Breast epithelium (tissue), 4 donors: ENCODE data around the gene DCK. TPM values are rescaled to one million over a fixed set of nuclear protein-coding genes. Genes with fewer than 3 reads are reported as not detected.

ENCODE experiments used
- DNase-seq, 2 donors: peaks; one replicate each; pipeline ENCODE4 v3.0.0-alpha.2; 2019; ENCODE audit warnings: low spot score in 2 of 2
- H3K27ac ChIP-seq, 2 donors: fragments of 200-600 bp; sonication (generic) in 1 of 2; one replicate each; pipeline ENCODE4 v1.5.1; 2016 to 2019; ENCODE audit warnings: mild to moderate bottlenecking in 1 of 2
- H3K27me3 ChIP-seq, 2 donors: fragments of 200-600 bp; sonication (generic) in 1 of 2; one replicate each; pipeline versions ENCODE4 v1.5.1 to v1.6.0; 2017 to 2019; ENCODE audit warnings: control low read depth in 1 of 2, mild to moderate bottlenecking in 1 of 2
- H3K36me3 ChIP-seq: fragments of 200-600 bp; one replicate; pipeline ENCODE4 v1.5.1; 2019
- H3K4me1 ChIP-seq, 2 donors: fragments of 200-600 bp; sonication (generic); one replicate each; pipeline ENCODE4 v1.5.1; 2016 to 2019; ENCODE audit warnings: control low read depth in 1 of 2
- H3K4me3 ChIP-seq, 3 donors: fragments of 200-600 bp; sonication (generic); 1 replicate in 2 of 3; 2 replicates in 1 of 3; pipeline ENCODE4 v1.5.1; 2016 to 2019; ENCODE audit warnings: mild to moderate bottlenecking in 3 of 3, moderate library complexity in 2 of 3
- H3K9me3 ChIP-seq, 2 donors: fragments of 200-600 bp; sonication (generic) in 1 of 2; one replicate each; pipeline ENCODE4 v1.5.1; 2016 to 2019; ENCODE audit warnings: control low read depth in 1 of 2
- POLR2A ChIP-seq: fragments of 450-650 bp; IDR thresholded peaks from one replicate; pipeline ENCODE4 v1.6.1; 2016; ENCODE audit warnings: antibody characterized with exemption, mild to moderate bottlenecking, moderate library complexity
- POLR2AphosphoS5 ChIP-seq, 3 donors: sonication (generic); formaldehyde crosslinking; IDR thresholded peaks; one replicate each; pipeline ENCODE4 v1.6.1; 2017; ENCODE audit warnings: antibody characterized with exemption in 3 of 3
- intact Hi-C: fragments of 100-400 bp; cut with DNase I; formaldehyde crosslinking; loops from one replicate; pipeline ENCODE4 v1.15.1; 2023; ENCODE audit warnings: low total_unique reads
- total RNA-seq, 3 donors: library from RNA; depleted of rRNA; stranded (reverse); fragments of >200 nt; gene quantifications; one replicate each; pipeline ENCODE4 v1.1.0, GENCODE V29; 2016
- TF ChIP-seq, protein P1 (sequence below), 3 donors: fragments of 450-650 bp; IDR thresholded peaks; one replicate each; pipeline ENCODE4 v1.5.1; 2016 to 2017; ENCODE audit warnings: antibody characterized with exemption in 3 of 3, mild to moderate bottlenecking in 3 of 3, moderate library complexity in 3 of 3

DCK gene
- total RNA-seq, 3 donors from 2014 or later, result 11.8 to 23.0 (median 17.4) TPM

DNA sequence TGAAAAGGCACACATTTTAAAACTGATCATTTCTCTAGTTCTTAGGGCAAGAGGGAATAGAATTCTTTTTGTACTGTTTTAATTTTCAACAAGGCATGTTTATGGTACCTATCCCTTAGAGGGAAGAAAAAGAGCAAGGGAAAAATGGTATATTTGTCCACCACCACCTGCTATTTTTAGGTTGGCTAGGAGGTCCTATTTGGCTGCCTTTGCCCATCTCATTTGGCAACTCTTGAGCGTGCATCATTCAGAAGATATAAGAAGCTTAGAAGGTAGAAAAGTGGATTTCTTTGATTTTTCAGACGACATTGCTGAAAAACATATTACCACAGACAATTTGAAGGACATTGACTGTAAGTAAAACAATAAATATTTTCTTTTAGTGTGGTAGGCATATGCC lies 69.0 kb downstream of the DCK start:
- intact Hi-C loops, result no loop called here
- Histone ChIP-seq H3K27ac (no peak overlapping the region), H3K4me1 (no peaks in the 10 kb centered on the region), H3K9me3 (no peaks in the 10 kb centered on the region), H3K4me3 (no peak overlapping the region), H3K36me3 (no peaks in the 10 kb centered on the region), H3K27me3 (no peaks in the 10 kb centered on the region)
- DNase-seq, result no peak
- TF ChIP-seq POLR2AphosphoS5 (IDR thresholded peaks at IDR 0.05), result no peak
- TF ChIP-seq, protein P1, sequence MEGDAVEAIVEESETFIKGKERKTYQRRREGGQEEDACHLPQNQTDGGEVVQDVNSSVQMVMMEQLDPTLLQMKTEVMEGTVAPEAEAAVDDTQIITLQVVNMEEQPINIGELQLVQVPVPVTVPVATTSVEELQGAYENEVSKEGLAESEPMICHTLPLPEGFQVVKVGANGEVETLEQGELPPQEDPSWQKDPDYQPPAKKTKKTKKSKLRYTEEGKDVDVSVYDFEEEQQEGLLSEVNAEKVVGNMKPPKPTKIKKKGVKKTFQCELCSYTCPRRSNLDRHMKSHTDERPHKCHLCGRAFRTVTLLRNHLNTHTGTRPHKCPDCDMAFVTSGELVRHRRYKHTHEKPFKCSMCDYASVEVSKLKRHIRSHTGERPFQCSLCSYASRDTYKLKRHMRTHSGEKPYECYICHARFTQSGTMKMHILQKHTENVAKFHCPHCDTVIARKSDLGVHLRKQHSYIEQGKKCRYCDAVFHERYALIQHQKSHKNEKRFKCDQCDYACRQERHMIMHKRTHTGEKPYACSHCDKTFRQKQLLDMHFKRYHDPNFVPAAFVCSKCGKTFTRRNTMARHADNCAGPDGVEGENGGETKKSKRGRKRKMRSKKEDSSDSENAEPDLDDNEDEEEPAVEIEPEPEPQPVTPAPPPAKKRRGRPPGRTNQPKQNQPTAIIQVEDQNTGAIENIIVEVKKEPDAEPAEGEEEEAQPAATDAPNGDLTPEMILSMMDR (IDR thresholded peaks at IDR 0.05), result no peak
- no peak for TF ChIP-seq POLR2A

DNA sequence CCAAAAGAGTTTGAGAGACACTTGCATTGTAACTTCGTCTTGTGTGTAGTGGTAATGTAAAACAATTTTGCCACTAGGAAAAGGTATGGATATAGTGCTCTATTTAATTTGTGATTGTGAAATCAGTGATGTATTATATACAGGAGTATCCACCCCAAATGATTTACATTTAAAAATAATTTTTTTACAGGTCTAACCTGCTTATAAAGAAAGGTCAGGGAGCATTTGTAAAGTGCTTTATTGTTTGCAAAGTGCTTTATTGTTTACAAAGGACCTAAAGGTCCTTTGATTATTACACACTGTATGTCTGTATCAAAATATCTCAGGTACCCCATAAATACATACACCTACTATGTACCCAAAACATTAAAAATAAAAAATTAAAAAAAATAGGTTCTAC lies 70.3 kb downstream of the DCK start:
- TF ChIP-seq POLR2A (no peak), POLR2AphosphoS5 (IDR thresholded peaks at IDR 0.05) (no peak)
- TF ChIP-seq, protein P1 (IDR thresholded peaks at IDR 0.05), result no peak
- Histone ChIP-seq H3K27ac (no peak overlapping the region), H3K27me3 (no peaks in the 10 kb centered on the region), H3K4me3 (no peak overlapping the region), H3K9me3 (no peaks in the 10 kb centered on the region), H3K4me1 (no peaks in the 10 kb centered on the region), H3K36me3 (no peaks in the 10 kb centered on the region)
- intact Hi-C loops, result no loop called here
- DNase-seq, result no peak

DNA sequence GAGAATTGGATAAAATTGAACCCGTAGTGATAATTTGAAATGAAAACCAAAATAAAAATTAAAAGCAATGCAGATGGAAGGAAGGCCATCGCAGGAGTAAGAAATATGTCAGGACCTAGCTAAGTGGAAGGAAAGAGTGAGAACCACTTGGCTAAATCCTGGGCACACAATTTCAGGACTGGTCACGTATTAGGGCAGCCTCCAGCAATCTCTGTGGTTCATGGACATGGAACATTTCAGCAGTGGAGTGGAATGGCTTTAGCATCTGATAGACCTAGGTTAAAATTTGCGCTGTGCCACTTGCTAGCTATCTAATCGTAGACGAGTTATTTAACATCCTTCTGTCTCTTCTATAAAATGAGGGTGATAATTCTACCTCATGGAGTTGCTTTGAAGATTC lies 71.1 kb downstream of the DCK start:
- Histone ChIP-seq H3K9me3 (no peaks in the 10 kb centered on the region), H3K36me3 (no peaks in the 10 kb centered on the region), H3K27ac (no peak overlapping the region), H3K4me1 (no peaks in the 10 kb centered on the region), H3K4me3 (no peak overlapping the region), H3K27me3 (no peaks in the 10 kb centered on the region)
- no peak for DNase-seq
- TF ChIP-seq POLR2AphosphoS5 (IDR thresholded peaks at IDR 0.05) (no peak), POLR2A (no peak)
- TF ChIP-seq, protein P1 (IDR thresholded peaks at IDR 0.05), result no peak
- intact Hi-C loops, result no loop called here

DNA sequence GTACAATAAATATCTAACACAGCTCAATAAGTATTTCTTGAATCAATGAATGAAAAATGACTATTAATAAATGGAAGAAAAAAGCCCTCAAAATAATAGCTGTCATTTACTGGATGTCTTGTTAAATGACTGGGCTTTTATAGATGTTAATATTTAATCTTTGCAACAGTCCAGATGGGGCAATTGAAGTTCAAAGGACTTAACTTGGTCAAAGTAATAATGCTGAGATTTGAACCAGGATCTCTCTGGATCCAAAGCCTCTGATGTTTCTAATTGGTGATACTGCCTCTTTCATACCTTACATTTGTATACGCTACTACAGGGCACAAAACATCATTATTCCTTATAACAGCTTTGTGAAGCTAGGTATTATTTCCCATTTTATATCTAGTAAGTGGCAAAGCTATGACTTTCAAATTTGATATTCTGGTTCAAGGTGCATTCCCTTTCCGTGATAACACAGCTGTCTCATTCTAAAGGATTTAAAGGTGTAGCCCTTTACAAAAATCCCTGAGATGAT lies 72.6 kb downstream of the DCK start:
- no peaks in the 10 kb centered on the region for H3K36me3 ChIP-seq
- no peaks in the 10 kb centered on the region for H3K9me3 ChIP-seq
- no peaks in the 10 kb centered on the region for H3K27me3 ChIP-seq
- intact Hi-C loops, result no loop called here
- no peak overlapping the region for H3K27ac ChIP-seq
- no peak overlapping the region for H3K4me3 ChIP-seq
- TF ChIP-seq POLR2A (no peak), POLR2AphosphoS5 (IDR thresholded peaks at IDR 0.05) (no peak)
- TF ChIP-seq, protein P1 (IDR thresholded peaks at IDR 0.05), result no peak
- H3K4me1 ChIP-seq, result no peaks in the 10 kb centered on the region
- DNase-seq, result no peak

DNA sequence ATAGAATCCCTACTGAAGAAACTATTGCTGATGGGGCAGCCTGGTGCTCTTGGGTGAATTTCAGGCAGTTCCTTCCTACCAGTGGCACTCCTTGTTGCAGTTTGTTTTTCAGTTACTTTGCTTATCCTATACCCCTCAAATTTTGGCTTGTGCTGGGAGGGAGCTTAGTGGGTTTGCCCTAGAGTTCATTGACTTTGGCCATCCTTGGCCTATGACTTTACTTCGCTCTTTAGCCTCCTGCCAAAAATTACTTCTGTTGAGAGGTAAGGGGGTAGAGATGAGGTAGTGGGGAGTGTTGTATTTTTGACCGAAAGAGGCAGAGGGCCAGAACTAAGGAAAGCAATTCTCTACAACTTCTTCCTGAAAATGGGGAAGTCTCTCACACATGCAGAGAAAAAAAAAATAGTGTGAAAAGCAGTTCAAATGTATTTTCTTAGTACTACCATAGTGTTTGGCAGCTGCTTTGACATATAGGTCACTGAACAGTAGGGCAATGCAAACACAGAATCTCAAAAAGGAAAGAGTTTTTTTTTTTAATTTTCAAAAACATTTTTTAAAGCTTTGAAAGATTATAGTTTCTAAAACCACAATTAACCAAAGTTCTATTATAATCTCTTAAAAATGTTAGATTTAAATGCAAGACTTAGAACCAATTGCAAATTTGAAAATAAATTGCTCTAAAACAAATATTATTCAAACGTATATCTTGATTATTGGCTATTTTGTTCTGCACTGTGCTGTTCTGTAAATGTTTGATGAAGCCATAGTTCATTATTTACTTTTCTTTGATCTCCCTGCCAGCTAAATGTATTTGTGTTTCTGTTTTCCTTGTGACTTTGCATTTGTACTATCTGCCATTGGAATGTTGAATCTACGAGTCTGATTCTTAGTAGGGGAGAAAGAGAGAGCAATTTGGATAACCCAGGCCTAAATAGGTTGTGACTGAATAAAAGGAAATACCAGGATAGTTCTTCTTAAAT lies 73.6 kb downstream of the DCK start:
- no peaks in the 10 kb centered on the region for H3K9me3 ChIP-seq

More for the DNA sequence above, 73.6 kb downstream of the DCK start:
- Histone ChIP-seq H3K27ac (no peak overlapping the region), H3K4me1 (no peaks in the 10 kb centered on the region), H3K4me3 (no peak overlapping the region), H3K27me3 (no peaks in the 10 kb centered on the region), H3K36me3 (no peaks in the 10 kb centered on the region)
- TF ChIP-seq POLR2AphosphoS5 (IDR thresholded peaks at IDR 0.05) (no peak), POLR2A (no peak)
- TF ChIP-seq, protein P1 (IDR thresholded peaks at IDR 0.05), result no peak
- intact Hi-C loops, result no loop called here
- DNase-seq, result no peak
